Occipital lobe (tissue), 2 donors: Measurements from ENCODE around the gene CENPL. TPM values are rescaled to one million over a fixed set of nuclear protein-coding genes. Genes with fewer than 3 reads are reported as not detected.
A peak's percentile ranks its signal among the peaks of the same experiment; 100 is the strongest.
"Not testable (repeated sequence)": the region's sequence is repeated elsewhere in the genome, so short reads cannot be mapped to it uniquely, and the experiment has no call there.

Source experiments
- DNase-seq: peaks from one replicate; lab custom pipeline; 2025; lab: John Stamatoyannopoulos, UW
- total RNA-seq: library from RNA; depleted of rRNA; stranded (reverse); fragments of >200 nt; gene quantifications from one replicate; pipeline ENCODE4 v1.2.3, GENCODE V29; 2014

CENPL gene
- total RNA-seq = 25.6 TPM

DNA sequence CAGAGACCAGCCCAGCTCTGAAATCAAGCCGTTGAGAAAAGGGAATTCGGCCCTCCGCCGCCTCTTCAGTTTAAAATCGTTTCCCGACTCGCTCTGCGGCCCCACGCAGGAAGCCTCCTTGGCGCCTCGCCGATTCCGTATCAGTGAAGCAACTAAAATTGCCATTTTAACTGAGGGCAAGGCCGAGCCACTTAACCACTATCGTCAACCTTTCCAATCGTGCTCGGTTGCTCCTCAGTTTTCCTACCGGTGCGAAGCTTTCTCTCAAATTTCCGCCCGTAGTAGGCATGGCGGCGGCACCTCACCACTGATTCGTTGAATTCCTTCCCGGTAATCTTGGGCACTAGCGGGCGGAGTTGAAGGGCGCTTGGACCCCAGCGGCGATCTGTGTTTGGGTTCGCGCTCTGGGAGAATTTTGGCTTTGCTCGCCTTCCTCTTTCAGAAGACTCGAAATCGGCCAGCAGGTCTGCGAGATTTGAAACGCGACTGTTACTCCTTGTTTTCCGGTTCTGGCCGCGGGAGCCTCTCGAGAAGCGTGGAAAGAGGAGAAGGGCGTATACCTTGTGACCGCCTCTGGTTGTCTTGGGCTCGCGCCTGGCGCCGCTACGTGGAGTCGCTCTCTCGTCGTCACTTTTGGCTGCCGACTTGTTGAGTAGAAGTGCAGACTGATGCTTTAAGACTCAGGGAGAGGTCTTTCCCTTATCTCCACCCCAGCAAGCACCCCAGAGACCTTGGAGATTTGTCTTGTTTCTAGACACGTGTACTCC lies at the start of gene CENPL, which contains the start of gene DARS2:
CENPL (minus strand) TSS at position 569 of the 767 bp plus-strand sequence. CDS start 13,584 bp downstream, outside the sequence.
DARS2 (plus strand) TSS at position 359 of the 767 bp plus-strand sequence. CDS start 557 bp downstream, outside the sequence.
- DNase-seq = peak; percentile 94

- DNase-seq = no peak
These were observed 46.8 kb upstream of the CENPL start for GRCh38 chr1:173871500-173871899.

- no peak for DNase-seq
These were observed 46.4 kb upstream of the CENPL start for GRCh38 chr1:173871091-173871490.

- peak; percentile 4 for DNase-seq
These were observed 45.8 kb upstream of the CENPL start for GRCh38 chr1:173870252-173871075.

GRCh38 chr1:173869021-173869359 lies 44.3 kb upstream of the CENPL start:
- DNase-seq = no peak

DNA sequence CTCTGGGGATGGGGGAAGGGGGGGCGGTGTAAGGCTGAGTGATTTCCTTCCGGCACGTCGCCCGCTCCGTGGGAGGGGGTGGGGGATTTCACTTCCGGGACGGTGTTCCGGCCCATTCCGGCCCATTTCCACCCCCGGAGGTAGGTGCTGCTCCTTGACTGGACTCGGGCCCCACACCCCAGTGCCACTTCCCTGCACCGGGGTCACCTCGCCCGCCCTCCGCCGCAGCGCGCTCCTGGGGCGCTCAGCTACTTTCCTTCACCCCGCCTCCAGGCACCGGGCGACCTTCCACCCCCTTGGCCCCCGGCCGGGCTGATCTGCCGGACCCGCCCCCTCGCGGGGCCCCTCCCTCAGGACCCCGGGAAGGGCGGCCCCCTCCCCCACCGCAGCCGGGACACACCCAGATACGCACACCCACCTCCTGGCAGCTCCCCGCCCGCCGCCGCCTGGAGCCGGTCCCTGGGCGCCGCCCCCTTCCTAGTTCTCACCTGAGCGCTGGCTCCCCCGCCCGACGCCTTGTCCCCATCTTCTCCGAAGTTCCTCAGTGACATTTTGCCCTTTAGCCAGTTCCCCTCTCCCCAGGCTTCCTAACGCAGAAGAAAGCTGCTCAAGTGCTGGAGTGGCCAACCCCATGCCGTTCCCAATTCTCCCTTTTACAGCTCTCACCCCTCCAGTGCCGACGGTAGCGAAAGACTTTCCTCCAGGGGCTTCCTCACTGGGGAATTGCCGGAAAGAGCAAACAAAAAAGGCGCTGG lies 43.8 kb upstream of the CENPL start, which contains the start of gene ZBTB37:
ZBTB37 (plus strand) TSS at position 115 of the 755 bp plus-strand sequence. CDS start 1,846 bp downstream, outside the sequence.
- peak; percentile 78 for DNase-seq

DNA sequence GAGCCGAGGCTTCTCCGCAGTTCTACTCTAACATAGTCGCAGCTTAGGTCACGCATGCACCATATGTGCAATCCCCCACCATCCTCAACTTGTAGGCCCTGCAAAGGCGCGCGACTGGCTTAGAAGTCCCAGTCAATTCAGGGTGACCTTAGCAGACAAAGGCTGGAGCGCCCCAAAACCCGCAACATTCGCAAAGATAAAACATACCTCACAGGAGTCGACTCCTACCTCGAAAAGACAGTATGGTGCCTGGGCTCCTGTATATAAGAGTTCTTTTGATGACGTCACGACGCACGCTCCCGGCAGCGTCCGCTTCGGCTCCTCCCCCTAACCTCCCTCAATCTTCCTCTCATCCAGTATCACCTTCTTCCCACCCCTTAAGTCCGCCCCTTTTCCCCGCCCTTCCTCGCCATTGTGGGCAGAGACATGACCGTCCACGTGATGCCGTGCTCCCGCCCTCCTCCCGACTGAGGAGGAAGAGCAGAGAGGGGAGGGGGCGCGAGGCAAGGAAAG lies 43.1 kb upstream of the CENPL start, which contains the start of gene GAS5:
GAS5 (minus strand) TSS at position 237 of the 513 bp plus-strand sequence.
- peak; percentile 98 for DNase-seq

DNA sequence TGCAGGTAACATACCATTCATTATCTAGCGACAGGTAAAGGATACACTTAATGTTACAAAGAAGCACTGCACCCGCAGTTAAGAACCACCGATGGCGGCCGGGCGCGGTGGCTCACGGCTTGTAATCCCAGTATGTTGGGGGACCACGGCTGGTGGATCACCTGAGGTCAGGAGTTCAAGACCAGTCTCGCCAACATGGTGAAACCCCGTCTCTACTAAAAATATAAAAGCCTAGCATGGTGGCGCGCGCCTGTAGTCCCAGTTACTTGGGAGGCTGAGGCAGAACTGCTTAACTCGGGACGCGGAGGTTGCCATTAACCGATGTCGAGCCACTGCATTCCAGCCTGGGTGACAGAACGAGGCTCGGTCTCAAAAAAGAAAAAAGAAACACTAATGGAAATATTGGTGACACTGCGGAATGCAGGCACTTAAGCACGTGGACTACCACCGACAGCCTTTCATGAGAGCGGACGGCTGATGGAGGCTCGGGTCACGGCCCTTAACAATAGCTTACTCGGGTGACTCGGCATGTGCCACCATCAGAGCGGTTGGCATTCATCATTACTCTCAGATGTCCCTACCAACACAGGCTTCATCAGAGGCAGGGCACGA lies 42.6 kb upstream of the CENPL start:
- no peak for DNase-seq

DNA sequence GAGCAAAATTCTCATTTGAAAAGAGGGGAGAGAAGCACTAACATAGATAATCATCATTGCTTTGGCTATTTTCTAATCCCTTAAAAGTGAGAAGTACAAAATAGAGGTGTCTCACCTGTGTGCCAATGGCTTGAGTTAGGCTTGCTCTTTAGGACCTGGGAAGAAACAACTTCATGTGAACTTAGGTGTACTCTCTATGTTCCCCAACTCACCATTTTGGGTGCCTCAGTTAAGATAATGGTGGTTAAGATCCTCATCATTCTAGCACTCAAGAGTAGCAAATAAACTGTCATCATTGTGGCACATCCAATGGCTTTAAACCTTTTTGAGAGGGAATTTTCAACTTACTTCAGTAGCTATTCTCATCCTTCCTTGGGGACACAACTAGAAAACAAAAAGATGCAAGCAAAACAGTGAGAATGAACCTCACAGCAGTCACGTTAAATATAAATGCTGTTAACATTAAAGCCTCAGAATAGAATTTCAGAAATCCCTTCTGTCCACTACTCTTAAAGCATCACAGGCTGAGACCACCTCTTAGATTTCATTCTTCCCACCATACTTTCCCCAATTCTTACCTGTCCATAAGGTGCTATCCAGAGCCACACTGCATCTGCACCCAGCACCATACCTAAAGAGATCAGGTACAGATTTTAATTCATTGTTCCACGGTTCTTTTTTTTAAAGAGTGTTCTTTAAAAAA lies 41.9 kb upstream of the CENPL start:
- DNase-seq = no peak

DNA sequence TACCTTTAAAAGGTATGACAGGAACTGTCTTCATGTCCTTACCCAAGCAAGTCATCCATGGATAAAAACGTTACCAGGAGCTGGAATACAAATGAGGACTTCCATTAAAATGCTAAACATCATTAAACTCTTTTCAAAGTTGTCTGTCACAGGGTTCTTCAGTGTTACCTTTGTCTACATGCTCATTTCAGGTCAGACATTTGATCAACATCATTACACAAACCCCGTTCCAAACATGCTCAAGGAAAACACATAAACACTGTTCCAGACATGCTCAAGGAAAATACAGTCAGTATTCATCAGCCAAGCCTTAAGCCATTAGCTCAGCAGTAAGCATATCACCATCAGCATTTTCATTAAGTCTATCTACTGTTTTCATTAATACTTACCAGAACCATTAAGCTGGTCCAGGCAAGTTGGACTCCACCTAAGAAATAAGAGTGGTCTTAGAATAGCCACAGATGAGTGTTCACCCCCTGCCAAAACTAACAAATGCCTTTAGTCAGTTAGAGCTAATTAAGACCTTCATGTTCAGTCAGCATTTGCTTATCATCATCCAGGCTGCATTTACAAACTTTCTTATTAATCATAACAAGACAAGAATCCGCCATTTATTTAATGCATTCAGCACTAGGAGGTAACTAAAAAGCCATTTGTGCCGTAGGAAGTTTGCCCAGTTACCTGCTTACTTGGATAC lies 40.9 kb upstream of the CENPL start:
- DNase-seq = no peak

DNA sequence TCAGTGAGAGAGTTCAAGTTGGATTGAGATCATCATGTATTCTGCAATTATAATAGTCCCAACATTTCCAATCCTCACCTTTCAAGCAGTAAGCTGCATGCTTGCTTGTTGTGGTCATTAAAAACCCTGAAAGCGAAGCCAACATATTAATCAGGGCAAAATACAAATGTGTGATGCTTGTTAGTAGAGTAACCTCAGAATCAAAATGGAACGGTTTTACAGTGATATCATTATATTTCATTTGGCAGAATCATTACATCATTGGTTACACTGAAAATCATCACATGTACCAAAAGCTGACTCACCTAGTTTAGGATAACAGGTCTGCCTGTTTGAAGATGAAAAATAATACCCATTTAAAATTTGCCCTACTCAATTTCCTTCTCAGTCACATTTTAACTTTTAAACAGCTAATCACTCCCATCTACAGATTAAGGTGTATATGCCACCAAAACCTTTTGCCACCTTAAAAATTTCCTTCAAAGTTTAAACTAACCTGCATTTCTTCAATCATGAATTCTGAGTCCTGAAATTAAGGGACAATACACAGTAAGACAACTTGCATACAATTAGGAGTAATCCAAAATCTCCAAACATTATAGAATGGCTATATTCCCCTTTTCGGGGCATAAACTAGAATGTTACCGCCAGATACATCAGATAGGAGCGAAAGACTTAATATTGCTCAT lies 39.6 kb upstream of the CENPL start:
- DNase-seq = no peak

DNA sequence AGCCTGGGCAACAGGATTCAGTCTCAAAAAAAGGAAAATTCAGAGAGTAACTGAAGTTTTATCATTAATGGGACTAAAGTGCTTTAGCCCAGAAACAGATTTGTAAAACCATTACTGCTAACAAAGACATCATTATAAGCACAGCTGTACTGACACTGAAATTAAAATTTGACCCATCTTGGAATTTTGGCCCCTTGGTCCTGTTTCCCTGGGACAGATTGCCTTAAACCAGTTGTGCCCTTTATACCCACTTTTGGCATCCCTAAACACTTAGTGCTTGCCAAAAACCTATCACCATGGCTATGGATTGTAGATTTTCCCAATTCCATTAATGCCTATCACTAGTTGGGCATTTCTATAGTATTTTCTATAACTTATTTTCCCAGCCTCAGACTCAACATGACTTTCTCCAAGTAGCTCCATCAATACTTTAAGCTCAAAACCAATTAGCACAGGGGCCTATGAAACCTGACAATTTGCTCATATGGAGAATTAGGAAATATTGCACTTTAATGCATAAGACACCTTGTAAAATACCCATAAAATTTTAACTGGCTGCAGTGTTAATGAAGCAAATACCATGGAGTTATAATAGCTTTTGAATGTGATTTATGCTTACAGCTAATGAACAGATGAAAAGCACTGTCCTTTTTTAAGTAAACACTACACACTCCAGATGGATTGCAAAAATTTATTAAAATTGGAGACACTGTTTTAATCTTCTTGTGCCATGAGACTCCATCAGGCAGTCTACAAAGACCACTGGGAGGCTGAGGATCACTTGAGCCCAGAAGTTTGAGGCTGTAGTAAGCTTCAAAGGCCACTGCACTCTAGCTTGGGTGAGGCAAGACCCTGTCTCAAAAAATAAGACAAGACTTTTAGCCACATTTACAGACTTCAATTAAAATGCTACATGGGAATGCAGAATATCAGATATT lies 38.8 kb upstream of the CENPL start:
- DNase-seq = no peak

- DNase-seq = no peak
These were observed 38.1 kb upstream of the CENPL start for GRCh38 chr1:173862769-173863223.

- DNase-seq = not testable (repeated sequence)
These were observed 37.6 kb upstream of the CENPL start for GRCh38 chr1:173862146-173862768.

GRCh38 chr1:173861731-173862145 lies 37.1 kb upstream of the CENPL start:
- no peak for DNase-seq

DNA sequence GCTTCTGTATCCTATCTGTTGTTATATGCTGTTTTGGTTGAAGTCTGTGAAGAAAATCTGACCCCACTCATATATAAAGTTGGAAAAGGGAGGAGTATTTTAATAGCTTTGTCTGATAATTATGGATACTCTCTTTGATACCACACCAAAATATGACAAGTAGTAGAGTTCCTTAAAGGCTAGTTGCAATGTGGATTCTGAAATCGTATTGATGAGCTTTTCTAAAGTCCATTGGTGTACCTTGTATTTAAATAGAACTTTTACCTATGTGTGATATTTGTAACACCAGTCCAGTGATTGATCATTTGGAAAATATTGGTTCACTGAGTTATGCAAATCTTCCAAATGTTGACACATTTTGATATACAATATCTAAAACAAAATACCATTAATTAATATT lies 35.4 kb upstream of the CENPL start:
- DNase-seq = no peak

DNA sequence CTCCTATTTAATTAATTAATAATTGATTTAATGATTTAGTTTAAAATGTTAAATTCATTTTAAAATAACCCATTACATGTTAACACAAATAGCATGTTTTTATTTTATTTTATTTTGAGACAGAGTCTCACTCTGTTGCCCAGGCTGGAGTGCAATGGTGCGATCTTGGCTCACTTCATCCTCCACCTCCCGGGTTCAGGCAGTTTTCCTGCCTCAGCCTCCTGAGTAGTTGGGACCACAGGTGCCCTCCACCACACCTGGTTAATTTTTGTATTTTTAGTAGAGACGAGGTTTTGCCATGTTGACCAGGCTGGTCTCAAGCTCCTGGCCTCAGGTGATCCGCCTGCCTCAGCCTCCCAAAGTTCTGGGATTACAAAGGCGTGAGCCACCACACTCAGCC lies 34.9 kb upstream of the CENPL start:
- DNase-seq = not testable (repeated sequence)
